ENCODE measurements around the gene MIB2. TPM values are rescaled to one million over a fixed set of nuclear protein-coding genes. Genes with fewer than 3 reads are reported as not detected.

Gene MIB2
- polyA plus RNA-seq, 3 donors: 46.2 to 72.1 (median 56.6) TPM

DNA sequence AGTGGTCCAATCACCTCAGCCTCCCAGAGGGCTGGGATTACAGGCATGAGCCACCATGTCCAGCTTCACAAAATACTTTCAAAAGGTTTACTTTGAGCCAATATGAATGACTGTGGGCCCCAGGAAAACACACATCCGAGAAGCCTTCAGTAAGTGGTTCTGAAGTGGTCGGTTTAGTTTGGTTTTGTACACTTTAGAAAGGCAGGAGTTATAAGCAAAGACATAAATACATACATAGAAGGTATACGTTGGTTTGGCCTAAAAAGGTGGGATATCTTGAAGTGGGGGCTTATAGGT, 3.2 kb upstream of the MIB2 start:
- no peak for DNase-seq

DNA sequence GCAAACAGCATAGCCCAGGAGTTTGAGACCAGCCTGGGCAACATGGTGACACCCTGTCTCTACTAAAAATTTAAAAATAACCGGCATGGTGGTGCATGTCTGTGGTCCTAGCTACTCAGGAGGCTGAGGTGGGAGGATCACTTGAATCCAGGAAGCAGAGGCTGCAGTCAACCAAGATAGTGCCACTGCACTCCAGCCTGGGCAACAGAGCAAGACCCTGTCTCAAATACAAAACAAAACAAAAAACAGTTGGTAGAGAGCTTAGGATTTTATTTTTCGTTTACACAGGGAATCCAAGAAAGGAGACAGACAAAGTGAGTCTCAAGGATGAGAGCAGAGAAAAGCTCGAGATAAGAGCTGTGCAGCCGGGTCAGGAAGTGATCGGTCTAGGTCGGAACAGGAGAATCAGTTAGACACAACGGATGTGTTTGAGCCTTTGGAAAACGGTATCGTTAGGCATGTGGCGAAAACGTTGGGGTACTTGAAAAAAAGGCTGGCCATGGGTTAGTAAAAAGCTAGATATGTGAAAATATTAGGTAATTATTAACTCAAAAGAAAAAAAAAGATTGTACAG, 1.7 kb upstream of the MIB2 start:
- DNase-seq: no peak

DNA sequence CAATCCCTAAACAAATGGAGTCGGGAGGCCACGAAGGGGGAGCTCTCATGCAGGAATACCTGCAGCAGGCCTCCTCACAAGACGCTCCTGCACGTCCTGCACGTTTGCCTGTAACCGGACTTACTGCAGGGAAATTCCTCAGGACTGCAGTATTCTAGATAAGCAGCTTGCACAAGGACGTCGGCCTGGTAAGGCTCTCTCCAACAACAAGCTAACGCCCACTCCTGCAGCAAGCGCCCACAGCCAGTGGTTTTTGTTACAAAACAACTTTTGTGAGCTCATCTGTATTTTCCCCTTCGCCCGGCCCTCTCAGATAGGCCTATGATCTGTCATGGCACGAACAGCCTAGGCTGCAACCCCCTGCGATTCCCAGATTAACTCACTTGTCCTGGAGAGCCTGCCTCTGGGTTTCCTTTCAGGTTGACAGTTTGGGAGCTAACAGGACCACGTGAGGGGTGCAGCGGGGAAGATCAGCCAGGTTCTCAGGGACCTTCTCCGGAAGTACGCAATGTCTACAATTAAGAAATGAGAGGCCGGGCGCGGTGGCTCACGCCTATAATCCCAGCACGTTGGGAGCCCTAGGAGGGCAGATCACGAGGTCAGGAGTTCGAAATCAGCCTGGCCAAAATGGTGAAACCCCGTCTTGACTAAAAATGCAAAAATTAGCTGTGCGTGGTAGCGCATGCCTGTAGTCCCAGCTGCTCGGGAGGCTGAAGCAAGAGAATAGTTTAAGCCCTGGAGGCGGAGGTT, 921 bp upstream of the MIB2 start:
- no peak for DNase-seq

DNA sequence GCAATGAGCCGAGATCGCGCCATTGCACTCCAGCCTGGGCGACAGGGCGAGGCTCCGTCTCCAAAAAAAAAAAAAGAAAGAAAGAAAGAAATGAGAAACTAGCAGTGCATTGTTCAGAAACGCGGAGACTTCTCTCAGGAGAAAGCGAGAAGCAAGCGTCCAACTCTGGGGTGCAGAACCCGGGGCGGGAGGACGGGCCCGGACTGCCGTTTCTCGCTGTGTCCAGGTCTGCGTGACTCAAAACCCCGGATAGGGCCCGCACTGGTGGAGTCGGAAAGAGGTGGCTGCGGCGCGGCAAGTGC, 395 bp upstream of the MIB2 start:
- no peak for DNase-seq

DNA sequence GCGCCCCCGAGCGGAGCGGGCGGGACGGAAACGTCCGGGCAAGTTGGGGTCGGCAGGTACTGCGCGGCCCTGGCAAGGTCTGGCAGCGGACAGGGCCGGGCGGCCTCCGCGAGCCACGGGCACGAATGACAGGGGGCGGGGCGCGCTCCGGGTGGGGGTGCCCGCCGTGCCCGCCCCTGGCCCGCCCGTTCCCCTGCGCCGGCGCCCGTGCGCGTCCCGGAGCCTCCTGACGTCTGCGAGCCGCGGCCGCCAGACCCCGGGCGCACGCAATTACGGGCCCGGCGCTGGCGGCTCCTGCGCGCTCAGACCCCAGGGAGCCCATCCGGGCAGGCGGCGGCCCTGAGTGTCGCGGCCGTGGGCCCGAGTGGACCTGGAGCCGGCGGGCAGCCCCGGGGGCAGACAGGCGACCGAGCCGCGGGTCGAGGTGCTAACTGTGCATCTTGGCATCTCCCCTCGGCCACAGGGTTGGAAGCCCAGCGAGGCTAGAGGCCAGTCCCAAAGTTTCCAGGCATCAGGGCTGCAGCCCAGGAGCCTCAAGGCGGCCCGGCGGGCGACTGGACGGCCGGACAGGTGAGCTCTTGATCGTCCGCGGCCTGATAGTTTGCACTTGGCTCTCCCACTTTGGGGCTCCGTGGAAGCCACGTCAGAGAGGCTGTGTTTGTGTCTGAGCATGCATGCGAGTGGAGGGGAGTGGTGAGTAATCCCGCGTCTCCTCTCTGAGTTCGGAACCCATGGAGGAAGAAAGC, 918 bp downstream of the MIB2 start:
- DNase-seq: no peak

DNA sequence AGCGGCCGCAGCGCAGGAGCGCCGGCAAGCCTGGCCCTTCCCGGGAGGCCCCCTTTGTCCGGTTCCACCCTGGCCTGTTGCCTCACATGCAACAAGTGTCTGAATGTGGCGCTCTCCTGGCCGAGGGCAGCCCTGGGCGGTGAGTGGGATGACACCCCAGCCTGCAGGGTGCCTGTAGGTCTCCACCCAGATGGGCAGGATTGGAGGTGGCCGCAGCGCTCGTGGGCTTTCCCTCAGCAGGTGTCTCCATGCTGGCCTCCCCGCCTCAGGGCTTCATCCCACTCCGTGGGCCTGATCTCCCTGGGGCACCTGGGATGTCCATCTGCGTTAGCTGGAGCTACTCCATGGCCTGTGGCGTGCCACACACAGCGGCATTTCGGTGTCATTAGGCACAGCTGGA, 1.5 kb downstream of the MIB2 start:
- DNase-seq: no peak

DNA sequence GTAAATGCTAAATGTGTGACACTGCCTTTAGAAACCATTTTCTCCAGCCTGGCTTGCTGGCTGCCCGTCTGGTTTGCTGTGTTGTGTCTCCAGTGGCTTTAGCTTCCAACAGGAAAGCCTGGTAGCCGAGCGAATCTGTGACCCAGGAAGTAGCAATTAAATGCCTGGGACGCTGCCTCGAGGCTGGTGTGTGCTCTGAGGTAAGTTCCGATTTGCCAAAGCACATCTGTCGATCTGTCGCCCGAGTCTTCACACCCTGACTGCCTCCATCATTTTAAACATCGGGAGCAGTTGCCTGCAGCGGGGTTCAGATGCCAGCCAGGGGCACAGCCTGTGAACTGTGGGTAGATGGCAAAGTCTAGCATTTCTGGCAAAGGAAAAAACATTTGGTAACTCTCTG, 2.2 kb downstream of the MIB2 start:
- no peak for DNase-seq

DNA sequence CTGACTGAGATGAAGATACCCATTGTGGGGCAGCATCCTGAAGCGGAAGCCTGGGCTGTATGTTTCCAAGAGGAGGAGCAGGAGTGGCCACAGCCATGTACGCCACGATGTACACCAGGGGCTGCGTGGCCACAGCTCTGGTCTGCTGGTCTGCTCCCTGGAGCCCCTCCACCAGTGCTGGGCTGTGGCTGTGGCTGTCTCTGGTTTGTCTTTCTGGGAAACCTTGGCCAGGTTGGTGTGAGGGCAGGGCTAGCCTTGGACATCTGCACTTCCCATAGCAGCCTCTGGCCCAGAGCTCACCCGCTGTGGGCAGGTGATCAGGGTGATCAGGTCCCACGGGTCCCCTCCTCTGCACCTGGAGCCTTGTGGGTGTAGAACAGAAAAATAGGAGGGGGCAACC, 2.6 kb downstream of the MIB2 start:
- DNase-seq: no peak

DNA sequence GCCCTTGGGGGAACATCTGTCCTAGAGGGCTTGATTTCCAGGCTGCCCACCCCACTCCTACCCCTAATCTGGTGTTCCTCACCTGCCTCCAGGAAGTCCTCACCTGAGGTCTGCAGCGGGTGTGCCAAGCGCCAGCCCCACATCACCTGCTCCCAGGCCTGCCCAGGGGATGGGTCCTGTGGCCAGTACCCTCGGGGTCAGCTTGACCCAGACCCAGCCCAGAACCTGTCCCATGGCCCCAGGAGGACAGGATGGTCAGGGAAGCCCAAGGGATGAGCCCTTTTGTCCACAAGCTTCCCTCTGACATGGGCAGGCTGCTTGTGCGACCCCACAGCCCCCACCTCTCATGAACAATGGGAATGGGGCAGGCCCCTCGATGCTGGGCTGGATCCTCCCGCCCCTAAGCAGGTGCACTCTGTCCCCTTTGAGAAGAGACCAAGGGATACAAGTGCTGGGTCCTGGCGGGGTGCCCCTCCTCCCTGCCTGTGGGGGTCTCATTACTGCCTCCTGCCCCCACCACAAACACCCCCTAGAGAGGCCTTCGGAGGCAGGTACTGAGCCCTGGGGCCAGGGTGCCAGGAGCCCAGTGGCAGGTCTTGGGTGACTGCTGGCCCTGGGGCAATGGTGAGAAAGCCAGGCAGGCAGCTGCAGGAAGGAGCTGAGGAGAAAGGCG, 3.2 kb downstream of the MIB2 start:
- no peak for DNase-seq

DNA sequence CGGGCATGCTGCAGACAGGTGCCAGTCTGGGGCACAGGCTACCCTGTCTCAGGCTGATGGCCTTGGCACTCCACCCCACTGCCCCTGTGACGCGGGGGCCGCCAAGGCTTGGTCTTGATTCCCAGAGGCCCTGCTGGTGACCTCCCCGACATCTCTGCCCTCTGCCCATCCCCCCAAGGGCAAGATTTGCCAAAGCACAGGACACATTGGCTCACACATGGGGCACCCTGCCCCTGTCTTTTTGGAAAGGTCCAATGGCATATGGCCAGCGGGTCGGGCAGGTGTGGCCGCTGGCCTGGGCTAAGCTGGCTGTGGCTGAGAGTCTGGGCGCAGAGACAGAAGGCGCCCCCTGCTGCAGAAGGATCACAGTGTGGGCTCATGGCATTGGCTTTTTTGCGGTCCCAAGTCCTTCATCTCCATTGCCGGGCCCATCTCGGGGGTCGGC, 4.6 kb downstream of the MIB2 start:
- DNase-seq: no peak

DNA sequence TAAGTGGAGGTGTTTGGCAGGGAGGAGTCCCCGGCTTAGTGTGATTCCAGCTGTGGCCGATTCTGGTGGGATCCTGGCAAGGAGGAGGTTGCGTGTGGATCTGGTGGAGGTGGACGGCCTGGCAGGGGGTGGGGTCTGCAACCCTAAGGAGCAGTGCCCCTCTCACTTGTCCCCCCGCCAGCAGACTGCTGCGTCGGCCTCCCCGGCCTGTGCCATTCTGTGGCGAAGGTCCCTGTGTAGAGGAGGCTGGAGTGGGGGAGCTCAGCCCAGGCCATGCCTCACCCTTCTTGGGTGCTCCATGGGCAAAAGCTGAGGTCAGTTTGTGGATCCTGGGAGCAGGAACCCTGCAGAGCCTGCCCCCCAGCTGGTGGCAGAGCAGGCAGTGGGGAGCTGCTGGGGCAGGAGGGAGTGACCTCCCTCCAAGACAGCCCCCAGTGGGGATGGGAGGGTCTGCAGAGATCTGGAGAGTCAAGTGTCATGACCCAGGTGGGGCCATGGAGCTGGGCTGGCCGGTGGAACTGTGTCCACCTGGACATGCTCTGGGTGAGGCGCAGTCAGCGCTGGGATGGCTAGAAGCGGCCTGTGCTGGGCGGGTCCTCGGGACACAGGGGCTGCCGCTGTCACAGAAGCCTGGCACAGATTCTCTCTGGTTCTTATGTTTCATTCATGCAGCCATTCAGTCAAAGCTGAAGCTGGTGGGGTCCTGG, 5.3 kb downstream of the MIB2 start:
- no peak for DNase-seq

DNA sequence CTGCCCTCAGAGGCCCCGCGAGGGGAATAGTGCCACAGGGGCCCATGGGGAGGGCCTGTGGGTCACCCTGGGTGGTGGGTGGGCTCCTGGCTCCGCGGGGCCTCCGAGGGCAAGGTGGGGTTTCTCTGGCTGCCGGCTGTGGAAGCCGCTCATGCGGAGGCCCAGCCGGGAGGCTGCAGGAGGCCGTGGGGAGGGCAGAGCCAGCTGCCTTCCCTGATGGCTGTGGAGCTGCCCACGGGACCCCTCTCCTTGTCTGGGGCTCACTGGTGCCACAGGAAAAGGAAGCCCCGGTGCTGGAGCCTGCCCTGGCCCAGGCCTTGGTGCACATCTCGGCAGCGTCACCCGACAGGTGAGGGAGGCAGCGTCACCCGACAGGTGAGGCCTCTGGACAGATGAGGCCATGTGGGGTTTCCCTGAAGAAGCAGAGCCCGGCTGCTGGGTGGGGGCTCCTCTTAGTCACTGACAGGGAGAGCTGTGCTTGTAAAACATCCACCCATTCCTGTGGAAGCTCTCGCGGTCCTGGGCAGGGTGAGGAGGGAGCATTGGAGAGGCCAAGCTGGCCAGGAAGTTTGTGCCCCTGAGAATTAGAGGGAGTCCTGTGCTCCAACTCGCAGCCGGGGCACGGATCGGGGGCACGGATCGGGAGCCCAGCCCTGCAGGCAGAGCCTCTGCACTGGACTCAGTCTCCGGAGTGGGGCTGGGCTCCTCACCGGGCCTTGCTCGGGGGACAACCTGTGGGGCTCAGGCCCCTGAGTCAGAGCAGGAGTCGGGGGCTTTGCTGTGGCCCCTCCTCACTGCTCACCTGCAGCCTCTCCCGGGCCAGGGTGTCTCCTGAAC, 6.1 kb downstream of the MIB2 start:
- DNase-seq: no peak

DNA sequence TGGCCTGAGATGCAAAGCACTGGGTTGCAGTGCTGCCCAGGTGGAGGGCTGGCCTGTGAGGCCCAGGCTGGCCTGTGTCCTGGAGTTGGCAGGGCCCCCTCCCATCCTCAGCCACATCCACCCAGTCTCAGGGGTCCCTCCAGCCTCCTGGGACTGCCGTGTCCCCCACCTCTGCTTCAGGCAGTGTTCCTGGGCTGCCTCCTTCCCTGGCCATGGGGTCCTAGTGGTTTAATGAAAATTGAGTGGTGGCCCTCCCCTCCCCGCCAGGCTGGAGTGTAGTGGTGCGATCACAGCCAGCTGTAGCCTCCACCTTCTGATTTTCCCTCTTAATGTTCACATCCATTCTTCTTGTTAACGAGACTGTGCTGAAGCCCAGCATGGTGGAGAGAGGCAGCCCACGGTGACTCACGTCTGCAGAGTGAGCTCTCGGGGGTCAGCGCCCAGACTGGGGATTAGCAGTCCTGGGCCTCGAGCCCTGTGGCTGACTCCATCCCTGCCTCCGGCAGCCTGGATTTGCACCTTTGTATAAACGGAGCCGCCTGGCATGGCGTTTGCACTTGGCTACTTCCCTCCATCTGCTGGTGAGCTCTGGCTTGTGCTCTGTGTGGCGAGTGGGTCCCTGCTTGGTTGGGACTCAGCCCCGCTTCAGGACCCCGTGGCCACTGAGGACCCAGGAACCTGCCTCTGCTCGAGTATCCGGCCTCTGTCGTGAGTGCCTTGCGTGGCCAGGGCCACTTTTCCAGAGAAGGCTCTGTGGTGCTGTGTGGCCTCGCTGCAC, 6.9 kb downstream of the MIB2 start:
- no peak for DNase-seq

DNA sequence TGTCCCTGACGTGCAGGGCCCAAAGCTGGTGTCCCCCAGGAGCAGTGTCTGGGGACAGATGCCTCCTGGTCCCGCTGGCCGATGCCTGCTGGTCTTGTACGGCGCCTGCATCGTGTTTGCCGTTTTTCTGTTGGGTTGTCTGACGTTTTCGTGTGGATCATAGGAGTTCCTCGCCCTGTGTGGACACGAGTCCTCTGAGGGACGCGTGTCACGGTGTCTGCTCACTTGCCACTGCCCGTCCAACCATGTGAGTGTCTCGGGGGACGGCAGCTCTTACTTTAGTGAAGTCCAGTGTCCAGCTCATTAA, 7.4 kb downstream of the MIB2 start:
- DNase-seq: no peak

DNA sequence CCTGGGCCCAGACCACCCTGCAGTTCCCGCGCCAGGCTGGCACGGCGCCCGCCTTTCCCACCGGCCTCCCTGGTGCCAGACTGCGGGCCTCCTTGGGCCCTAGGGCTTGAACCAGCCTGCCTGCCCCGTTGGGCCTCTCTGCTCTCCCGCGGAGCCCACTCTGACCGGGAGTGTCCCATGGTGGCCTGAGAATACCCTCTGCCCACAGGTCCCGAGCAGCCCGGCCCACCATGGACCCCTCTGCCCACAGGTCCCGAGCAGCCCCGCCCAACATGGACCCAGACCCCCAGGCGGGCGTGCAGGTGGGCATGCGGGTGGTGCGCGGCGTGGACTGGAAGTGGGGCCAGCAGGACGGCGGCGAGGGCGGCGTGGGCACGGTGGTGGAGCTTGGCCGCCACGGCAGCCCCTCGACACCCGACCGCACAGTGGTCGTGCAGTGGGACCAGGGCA, 7.9 kb downstream of the MIB2 start:
- no peak for DNase-seq

DNA sequence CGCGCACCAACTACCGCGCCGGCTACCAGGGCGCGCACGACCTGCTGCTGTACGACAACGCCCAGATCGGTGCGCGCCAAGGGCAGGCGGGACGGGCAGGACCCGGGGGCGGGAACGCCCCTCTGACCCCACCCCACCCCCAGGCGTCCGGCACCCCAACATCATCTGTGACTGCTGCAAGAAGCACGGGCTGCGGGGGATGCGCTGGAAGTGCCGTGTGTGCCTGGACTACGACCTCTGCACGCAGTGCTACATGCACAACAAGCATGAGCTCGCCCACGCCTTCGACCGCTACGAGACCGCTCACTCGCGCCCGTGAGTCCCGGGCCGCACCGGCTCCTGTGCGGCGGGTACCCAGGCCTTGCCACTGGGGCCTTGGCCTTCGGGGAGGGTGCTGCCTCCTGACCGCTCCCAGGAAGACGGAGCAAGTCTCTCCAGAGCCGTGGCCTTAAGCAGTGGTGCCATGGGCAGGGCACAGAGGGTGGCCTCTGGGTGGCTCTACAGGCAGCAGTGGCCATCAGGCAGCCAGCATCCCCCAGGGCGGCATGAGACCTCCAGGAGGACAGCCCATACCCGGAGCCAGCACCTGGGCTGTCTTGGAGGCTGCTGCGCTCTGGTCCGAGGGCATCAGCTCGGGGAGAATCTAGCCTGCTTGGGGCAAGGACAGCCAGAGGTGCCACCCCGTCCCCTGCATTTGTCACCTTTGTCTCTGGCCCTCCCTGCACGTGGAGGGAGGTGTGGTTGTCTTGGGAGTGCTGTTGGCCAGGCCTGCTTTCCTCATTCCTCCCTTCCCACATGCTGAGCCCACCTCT, 8.5 kb downstream of the MIB2 start:
- DNase-seq: no peak

DNA sequence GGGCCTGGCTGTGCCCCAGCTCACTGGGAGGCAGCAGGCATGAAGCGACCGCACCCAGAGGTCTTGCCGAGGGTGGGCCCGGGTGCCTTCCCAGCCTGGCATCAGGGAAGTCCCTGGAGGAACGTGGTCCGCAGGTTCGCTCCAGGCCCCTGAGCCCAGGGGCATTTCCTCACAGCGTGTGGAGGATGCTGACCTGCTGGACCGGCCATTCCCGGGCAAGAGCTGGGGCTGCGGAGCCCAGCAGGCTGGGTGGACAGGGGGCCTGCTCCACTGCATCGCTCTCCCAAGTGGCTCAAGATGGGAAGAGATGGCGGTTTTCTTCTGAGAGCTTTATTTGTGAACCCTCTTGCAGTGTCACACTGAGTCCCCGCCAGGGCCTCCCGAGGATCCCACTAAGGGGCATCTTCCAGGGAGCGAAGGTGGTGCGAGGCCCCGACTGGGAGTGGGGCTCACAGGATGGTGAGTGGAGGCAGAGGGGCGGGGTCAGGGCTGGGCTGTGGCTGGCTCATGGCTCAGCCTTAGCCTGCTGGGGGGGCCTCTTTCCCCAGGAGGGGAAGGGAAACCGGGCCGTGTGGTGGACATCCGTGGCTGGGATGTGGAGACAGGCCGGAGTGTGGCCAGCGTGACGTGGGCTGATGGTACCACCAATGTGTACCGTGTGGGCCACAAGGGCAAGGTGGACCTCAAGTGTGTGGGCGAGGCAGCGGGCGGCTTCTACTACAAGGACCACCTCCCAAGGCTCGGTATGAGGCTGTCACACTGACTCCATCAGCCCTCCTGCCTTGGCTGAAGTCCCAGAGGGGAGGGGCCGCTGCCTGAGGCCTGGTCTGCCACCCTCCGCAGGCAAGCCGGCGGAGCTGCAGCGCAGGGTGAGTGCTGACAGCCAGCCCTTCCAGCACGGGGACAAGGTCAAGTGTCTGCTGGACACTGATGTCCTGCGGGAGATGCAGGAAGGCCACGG, 9.4 kb downstream of the MIB2 start:
- no peak for DNase-seq

DNA sequence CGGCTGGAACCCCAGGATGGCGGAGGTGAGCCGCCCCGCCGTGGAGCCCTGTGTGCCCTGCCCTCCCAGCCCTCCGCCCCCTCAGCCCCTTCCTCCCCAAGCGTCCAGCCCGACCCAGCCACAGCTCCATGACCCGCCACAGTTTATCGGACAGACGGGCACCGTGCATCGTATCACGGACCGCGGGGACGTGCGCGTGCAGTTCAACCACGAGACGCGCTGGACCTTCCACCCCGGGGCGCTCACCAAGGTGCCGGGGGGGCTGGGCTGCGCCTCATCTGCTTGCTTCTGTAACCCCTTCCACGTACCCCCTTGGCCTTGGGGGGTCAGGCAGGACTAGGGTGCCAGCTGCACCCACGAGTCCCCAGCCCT, 10.1 kb downstream of the MIB2 start:
- DNase-seq: no peak

DNA sequence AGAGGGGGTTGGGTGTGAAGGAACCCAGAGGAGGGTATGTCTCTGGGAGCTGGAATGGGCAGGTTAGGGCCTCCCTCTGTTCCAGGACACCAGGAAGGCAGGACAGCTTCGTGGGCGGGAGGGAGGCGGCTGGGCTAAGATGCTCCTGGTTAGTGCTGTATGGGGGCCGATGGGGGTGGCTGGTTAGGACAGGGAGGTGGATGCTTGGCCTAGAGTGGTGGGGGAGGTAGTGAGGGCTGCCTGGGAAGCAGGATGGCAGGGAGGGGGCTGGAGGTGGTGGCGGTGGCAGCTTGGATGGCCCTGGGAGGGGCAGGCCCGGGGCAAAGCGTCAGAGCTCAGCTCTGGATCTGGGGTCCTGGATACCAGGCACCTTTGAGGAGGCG, 10.5 kb downstream of the MIB2 start:
- DNase-seq: no peak

Data from renal pelvis (tissue), 4 donors.